ENCODE data around the gene PHF2. TPM values are rescaled to one million over a fixed set of nuclear protein-coding genes. Genes with fewer than 3 reads are reported as not detected.
A peak's percentile ranks its signal among the peaks of the same experiment; 100 is the strongest.

Gene PHF2
- total and polyA plus RNA-seq, 2 of the 8 experiments (the other 6 are each of a cell fraction or from before 2014, with no cell fraction given) = 3.4 to 9.4 TPM

- H3K4me3 ChIP-seq (ENCODE audit: extremely low read depth in 1 of 4, insufficient read depth in 2 of 4, low read depth in 3 of 4, low read length in 4 of 4) = no peak overlapping the region
- no peak overlapping the region for H2AK5ac ChIP-seq (ENCODE audit: low read depth, low read length)
- H3K4me2 ChIP-seq (ENCODE audit: insufficient read depth in 1 of 2, low read depth in 2 of 2, low read length in 2 of 2) = no peak overlapping the region
- no peaks in the 10 kb centered on the region for H3K36me3 ChIP-seq (ENCODE audit: control insufficient read depth in 2 of 4, insufficient read depth in 4 of 4, low read length in 3 of 4)
- no peak overlapping the region for H3K27ac ChIP-seq (ENCODE audit: low read depth, low read length)
- WGBS, 2 experiments (ENCODE audit: extremely low coverage in 1 of 2, insufficient coverage in 1 of 2, insufficient read length in 1 of 2, insufficient replicate concordance in 2 of 2, low coverage in 1 of 2, low lambda C conversion rate in 2 of 2, missing lambda C conversion rate in 1 of 2) = 91% methylated on average over 8 of the region's 8 CpGs; no CpG with 5 or more reads in 1 of the 2 experiments
- H2AFZ ChIP-seq (ENCODE audit: low read length) = no peak overlapping the region
- H3K23ac ChIP-seq (ENCODE audit: insufficient read length) = no peak overlapping the region
- no peak overlapping the region for H4K91ac ChIP-seq (replicated peaks; ENCODE audit: insufficient read length, low read length)
- H3K79me1 ChIP-seq (ENCODE audit: low read depth, low read length) = peaks cover 3% of the 10 kb centered on the region; the same call in 1 of the 2 replicates
- no peak for DNase-seq (ENCODE audit: low read depth in 1 of 2, low spot score in 2 of 2)
- H3K4me1 ChIP-seq (replicated peaks in 1 of 4; ENCODE audit: control insufficient read depth in 3 of 4, insufficient read depth in 4 of 4, low read length in 3 of 4) = peaks cover 0 to 10% (median 5%) of the 10 kb centered on the region in 4 experiments; a peak in 6 of 7 replicates
- CTCF ChIA-PET (ENCODE audit: partially characterized antibody) = interaction anchor here (0.7 to 2.5 kb wide), 19 partner anchors 8 to 439 kb away, joined by 3 to 10 read pairs (median 4); no protein-coding TSS in a partner anchor
- H4K8ac ChIP-seq (ENCODE audit: extremely low read depth, insufficient read depth, low read length) = no peak overlapping the region
- H2BK120ac ChIP-seq (replicated peaks; ENCODE audit: low read depth, low read length) = peak overlapping the region; percentile 43
- H3K14ac ChIP-seq (ENCODE audit: insufficient read length) = no peak overlapping the region
- no peak overlapping the region for H4K5ac ChIP-seq (ENCODE audit: insufficient read length, low read depth, low read length)
- POLR2A ChIA-PET (ENCODE audit: partially characterized antibody) = interaction anchor here (0.7 to 1.0 kb wide), 2 partner anchors 10 to 140 kb away, joined by 3 read pairs; no protein-coding TSS in a partner anchor
- H2BK20ac ChIP-seq (ENCODE audit: low read length) = no peak overlapping the region
- H3K4ac ChIP-seq (replicated peaks; ENCODE audit: insufficient read length, low read depth, low read length) = no peak overlapping the region
- H2BK15ac ChIP-seq (ENCODE audit: low read length) = peak overlapping the region; percentile 31; the same call in 1 of the 2 replicates
- no peaks in the 10 kb centered on the region for H3K9me3 ChIP-seq (ENCODE audit: insufficient read depth in 2 of 2, low read depth in 1 of 2, low read length in 1 of 2)
- H3K23me2 ChIP-seq (ENCODE audit: low read depth, low read length) = no peaks in the 10 kb centered on the region
- H3K79me2 ChIP-seq (ENCODE audit: control insufficient read depth in 1 of 2, insufficient read depth in 2 of 2, low read length in 2 of 2) = peaks cover 0 to 14% of the 10 kb centered on the region in 2 experiments; a peak in 2 of 4 replicates
- peaks cover 5 to 8% of the 10 kb centered on the region in 2 experiments for H4K20me1 ChIP-seq (replicated peaks in 1 of 2; ENCODE audit: control insufficient read depth in 1 of 2, insufficient read depth in 2 of 2, low read length in 2 of 2)
- H2BK5ac ChIP-seq (ENCODE audit: low read depth, low read length) = no peak overlapping the region
- H3K27me3 ChIP-seq (replicated peaks in 1 of 4; ENCODE audit: control insufficient read depth in 3 of 4, extremely low read depth in 1 of 4, insufficient read depth in 3 of 4, low read length in 3 of 4) = no peaks in the 10 kb centered on the region
- no peak for FAIRE-seq
- no peak overlapping the region for H3K18ac ChIP-seq (ENCODE audit: extremely low read depth, low read length)
- H2BK12ac ChIP-seq (ENCODE audit: low read depth, low read length) = no peak overlapping the region
- no peak overlapping the region for H3K9ac ChIP-seq (replicated peaks in 1 of 4; ENCODE audit: extremely low read depth in 1 of 4, low read depth in 3 of 4, low read length in 3 of 4)
- H3K56ac ChIP-seq (replicated peaks; ENCODE audit: insufficient read length, low read depth, low read length) = no peak overlapping the region
- TF ChIP-seq SIRT6 (IDR thresholded peaks at IDR 0.05; ENCODE audit: low read length) (no peak), MAX (IDR thresholded peaks at IDR 0.05) (no peak), CTBP2 (IDR thresholded peaks at IDR 0.05; ENCODE audit: borderline replicate concordance, insufficient read depth, insufficient read length, low read length) (no peak), TAF7 (optimal IDR thresholded peaks at IDR 0.05; ENCODE audit: borderline replicate concordance, low read depth, low read length) (no peak), KDM1A (IDR thresholded peaks at IDR 0.05; ENCODE audit: borderline replicate concordance, low read length) (no peak), CTCF (IDR thresholded peaks at IDR 0.05; ENCODE audit: control extremely low read depth in 1 of 3, insufficient read depth in 1 of 3, low read depth in 1 of 3, low read length in 3 of 3) (no peak), E2F6 (IDR thresholded peaks at IDR 0.05) (no peak), SIX5 (IDR thresholded peaks at IDR 0.05; ENCODE audit: low read depth, low read length) (no peak), KDM5A (IDR thresholded peaks at IDR 0.05; ENCODE audit: low read length) (no peak)
Observed at GRCh38 chr9:93592008-93592642, 15.7 kb downstream of the PHF2 start.

Data from H1 (cell line).